HCT116 (cell line): ENCODE results near the gene ZNF683. TPM values are rescaled to one million over a fixed set of nuclear protein-coding genes. Genes with fewer than 3 reads are reported as not detected.

ENCODE experiments used
- ATAC-seq: fragments of 200-7000 bp; cut with Tn5 transposase; 2 replicates; pipeline ENCODE4 v1.9.1; 2020; ENCODE audit warnings: mild to moderate bottlenecking, moderate library complexity
- BruUV-seq: library from RNA; stranded (reverse); fragments of 400-500 nt; replicated peaks from 2 replicates; lab custom pipeline; 2021; lab: Mats Ljungman, UMichigan
- CTCF ChIA-PET: fragments of 300-600 bp; sonication (Branson Sonifier 250); formaldehyde crosslinking; loops from one replicate; lab custom pipeline; 2021; ENCODE audit warnings: antibody characterized with exemption; lab: Charles Lee
- POLR2A ChIA-PET: fragments of 300-600, 350-600 bp; sonication (Branson Sonifier 250); formaldehyde crosslinking; loops from one replicate; lab custom pipeline; 2021; ENCODE audit warnings: antibody characterized with exemption; lab: Charles Lee
- RAD21 ChIA-PET, 2 experiments: fragments of 300-600 bp; sonication (Branson Sonifier 250); formaldehyde crosslinking; loops; one replicate each; lab custom pipeline; 2023; ENCODE audit warnings: low total read pairs in 2 of 2; ENCODE audit not compliant: uncharacterized antibody in 2 of 2, unreplicated experiment in 2 of 2, low non-redundant PET in 1 of 2; lab: Charles Lee
- DNase-seq: peaks from one replicate; pipeline ENCODE4 v3.0.0-alpha.2; 2010; ENCODE audit warnings: low read depth, low spot score
- H2AFZ ChIP-seq: fragments of 200-600 bp; shearing (Covaris generic), sonication (generic); 2 replicates; pipeline ENCODE4 v1.6.1; 2017; ENCODE audit warnings: low read depth, mixed run types, mixed read lengths, antibody characterized with exemption, low read length; ENCODE audit not compliant: poor library complexity, severe bottlenecking
- H3K27ac ChIP-seq: 2 replicates; pipeline ENCODE4 v1.5.1; 2012; ENCODE audit warnings: low read depth, low read length
- H3K27me3 ChIP-seq: fragments of 200-600 bp; sonication (generic); 2 replicates; pipeline ENCODE4 v1.6.1; 2016; ENCODE audit warnings: mixed run types, low read length, mixed read lengths; ENCODE audit not compliant: insufficient read depth
- H3K36me3 ChIP-seq, 2 experiments: fragments of 200-500 bp in 1 of 2; fragments of 200-600 bp in 1 of 2; sonication (Bioruptor generic) in 1 of 2; sonication (generic) in 1 of 2; 2 replicates each; pipeline versions ENCODE4 v1.5.1 to v1.6.1; 2014 to 2016; ENCODE audit warnings: low read length in 2 of 2, inconsistent platforms in 1 of 2, mixed read lengths in 1 of 2, mixed run types in 1 of 2; ENCODE audit not compliant: insufficient read depth in 2 of 2, control insufficient read depth in 1 of 2
- H3K4me1 ChIP-seq, 2 experiments: fragments of 200-600 bp in 1 of 2; sonication (generic) in 1 of 2; 2 replicates each; pipeline versions ENCODE4 v1.5.1 to v1.6.1; 2012 to 2017; ENCODE audit warnings: low read length in 2 of 2, inconsistent platforms in 1 of 2, mild to moderate bottlenecking in 1 of 2, mixed read lengths in 1 of 2, mixed run types in 1 of 2, moderate library complexity in 1 of 2; ENCODE audit not compliant: insufficient read depth in 2 of 2, control insufficient read depth in 1 of 2
- H3K4me2 ChIP-seq: fragments of 200-600 bp; sonication (generic); 2 replicates; pipeline ENCODE4 v1.6.1; 2017; ENCODE audit warnings: mixed run types, low read length, mixed read lengths
- H3K4me3 ChIP-seq, 2 experiments: fragments of 200-600 bp in 1 of 2; sonication (generic) in 1 of 2; replicated peaks in 1 of 2; 2 replicates each; pipeline ENCODE4 v1.5.1; 2011 to 2016; ENCODE audit warnings: low read length in 2 of 2, control low read depth in 1 of 2, low read depth in 1 of 2, mild to moderate bottlenecking in 1 of 2, mixed read lengths in 1 of 2, mixed run types in 1 of 2
- H3K79me2 ChIP-seq: fragments of 200-600 bp; sonication (generic); 2 replicates; pipeline ENCODE4 v1.6.1; 2017; ENCODE audit warnings: mild to moderate bottlenecking, mixed run types, low read length, moderate library complexity, mixed read lengths; ENCODE audit not compliant: insufficient read depth
- H3K9ac ChIP-seq: fragments of 200-600 bp; sonication (generic); 2 replicates; pipeline ENCODE4 v1.6.1; 2016; ENCODE audit warnings: low read length, mixed read lengths
- H3K9me2 ChIP-seq: fragments of 200-600 bp; sonication (generic), shearing (Covaris generic); 2 replicates; pipeline ENCODE4 v1.6.1; 2017; ENCODE audit warnings: mixed run types, mild to moderate bottlenecking, moderate library complexity; ENCODE audit not compliant: insufficient read depth
- H3K9me3 ChIP-seq, 2 experiments: fragments of 200-500 bp in 1 of 2; fragments of 200-600 bp in 1 of 2; sonication (Bioruptor generic) in 1 of 2; sonication (generic) in 1 of 2; 2 replicates each; pipeline ENCODE4 v1.6.1; 2014 to 2017; ENCODE audit warnings: low read length in 2 of 2, mixed read lengths in 2 of 2, inconsistent platforms in 1 of 2, low read depth in 1 of 2, mild to moderate bottlenecking in 1 of 2, mixed run types in 1 of 2, moderate library complexity in 1 of 2; ENCODE audit not compliant: control insufficient read depth in 1 of 2, insufficient read depth in 1 of 2
- H4K20me1 ChIP-seq: fragments of 200-600 bp; sonication (generic), shearing (Covaris generic); 2 replicates; pipeline ENCODE4 v1.6.1; 2017; ENCODE audit warnings: mixed run types, mild to moderate bottlenecking, moderate library complexity; ENCODE audit not compliant: insufficient read depth
- ATF3 ChIP-seq: IDR thresholded peaks from 2 replicates; pipeline ENCODE4 v1.6.1; 2012
- CBX3 ChIP-seq: IDR thresholded peaks from 2 replicates; pipeline ENCODE4 v1.6.1; 2012; ENCODE audit warnings: low read depth
- EGR1 ChIP-seq: IDR thresholded peaks from 2 replicates; pipeline ENCODE4 v1.6.1; 2012; ENCODE audit warnings: low read depth
- ELF1 ChIP-seq: IDR thresholded peaks from 2 replicates; pipeline ENCODE4 v1.6.1; 2012; ENCODE audit warnings: low read depth, borderline replicate concordance
- EZH2 ChIP-seq: fragments of 200-600 bp; sonication (generic); IDR thresholded peaks from 2 replicates; pipeline ENCODE4 v1.6.1; 2017; ENCODE audit warnings: antibody characterized with exemption, mixed run types
- FOSL1 ChIP-seq: IDR thresholded peaks from 2 replicates; pipeline ENCODE4 v1.6.1; 2012; ENCODE audit warnings: low read depth
- JUND ChIP-seq: IDR thresholded peaks from 2 replicates; pipeline ENCODE4 v1.6.1; 2012
- MAX ChIP-seq: IDR thresholded peaks from 2 replicates; pipeline ENCODE4 v1.6.1; 2012
- POLR2A ChIP-seq: IDR thresholded peaks from 2 replicates; pipeline ENCODE4 v1.7.0; 2011; ENCODE audit warnings: borderline replicate concordance; ENCODE audit not compliant: insufficient read depth, insufficient read length; ENCODE audit errors: extremely low read depth
- POLR2AphosphoS5 ChIP-seq: IDR thresholded peaks from 2 replicates; pipeline ENCODE4 v1.6.1; 2011; ENCODE audit warnings: mild to moderate bottlenecking, low read depth, low read length, moderate library complexity
- REST ChIP-seq: IDR thresholded peaks from 2 replicates; pipeline ENCODE4 v1.6.1; 2012; ENCODE audit warnings: low read depth
- SIN3A ChIP-seq: IDR thresholded peaks from 2 replicates; pipeline ENCODE4 v1.6.1; 2012; ENCODE audit warnings: low read depth
- SP1 ChIP-seq: IDR thresholded peaks from 2 replicates; pipeline ENCODE4 v1.6.1; 2012; ENCODE audit warnings: low read depth
- SRF ChIP-seq: IDR thresholded peaks from 2 replicates; pipeline ENCODE4 v1.6.1; 2012; ENCODE audit warnings: low read depth
- TCF7L2 ChIP-seq: IDR thresholded peaks from 2 replicates; pipeline ENCODE4 v1.7.0; 2011; ENCODE audit warnings: borderline replicate concordance, inconsistent platforms; ENCODE audit not compliant: insufficient read depth, insufficient read length; ENCODE audit errors: extremely low read depth
- YY1 ChIP-seq: IDR thresholded peaks from 2 replicates; pipeline ENCODE4 v1.6.1; 2011; ENCODE audit warnings: low read length, low read depth, moderate library complexity, mild to moderate bottlenecking; ENCODE audit not compliant: insufficient replicate concordance; ENCODE audit errors: extremely low read depth
- ZFX ChIP-seq: fragments of 450-650 bp; IDR thresholded peaks from 2 replicates; pipeline ENCODE4 v1.6.1; 2017
- intact Hi-C: fragments of 100-400 bp; cut with micrococcal nuclease; formaldehyde crosslinking; loops from 2 replicates; pipeline ENCODE4 v1.10.0; 2022
- total RNA-seq: library from RNA; stranded (reverse); gene quantifications from one replicate; pipeline ENCODE4 v1.2.1, GENCODE V29; 2021; ENCODE audit not compliant: unreplicated experiment

ZNF683 gene
- total RNA-seq, 1 experiment from 2014 or later: not detected

GRCh38 chr1:26340047-26340481 is 32.5 kb downstream of the ZNF683 start:
- Histone ChIP-seq H2AFZ (no peak overlapping the region), H3K79me2 (no peaks in the 10 kb centered on the region), H3K4me3 (no peak overlapping the region), H3K9ac (no peak overlapping the region), H3K4me2 (no peak overlapping the region), H3K9me2 (no peaks in the 10 kb centered on the region), H3K27me3 (no peaks in the 10 kb centered on the region), H3K36me3 (no peaks in the 10 kb centered on the region), H3K9me3 (no peaks in the 10 kb centered on the region), H4K20me1 (no peaks in the 10 kb centered on the region), H3K4me1 (peaks cover 11 to 23% of the 10 kb centered on the region in 2 experiments), H3K27ac (no peak overlapping the region)
- BruUV-seq: no TSS peak
- intact Hi-C loops: no loop called here
- ChIA-PET RAD21 (no interaction called here), POLR2A (no interaction called here), CTCF (no interaction called here)
- no peak for ATAC-seq
- TF ChIP-seq TCF7L2: no peak
- no peak for TF ChIP-seq SRF
- TF ChIP-seq JUND: no peak
- TF ChIP-seq SIN3A: no peak
- DNase-seq: no peak

GRCh38 chr1:26338670-26339069 is 33.9 kb downstream of the ZNF683 start:
- no peak overlapping the region for H3K4me3 ChIP-seq
- RAD21 ChIA-PET: no interaction called here

More at GRCh38 chr1:26338670-26339069, 33.9 kb downstream of the ZNF683 start:
- no peak overlapping the region for H3K9ac ChIP-seq
- ChIA-PET POLR2A (no interaction called here), CTCF (no interaction called here)
- no peak overlapping the region for H3K27ac ChIP-seq
- BruUV-seq: no TSS peak
- H3K4me1 ChIP-seq: peaks cover 11 to 23% of the 10 kb centered on the region in 2 experiments
- intact Hi-C loops: no loop called here
- H3K9me3 ChIP-seq: no peaks in the 10 kb centered on the region
- no peaks in the 10 kb centered on the region for H3K27me3 ChIP-seq
- no peak overlapping the region for H3K4me2 ChIP-seq
- TF ChIP-seq ELF1: no peak
- no peak for TF ChIP-seq EZH2
- TF ChIP-seq REST: no peak
- no peak for TF ChIP-seq CBX3
- TF ChIP-seq YY1: no peak
- no peak for TF ChIP-seq TCF7L2
- TF ChIP-seq ZFX: no peak
- TF ChIP-seq SP1: no peak
- TF ChIP-seq ATF3: no peak
- TF ChIP-seq SRF: no peak
- no peak for TF ChIP-seq JUND
- TF ChIP-seq MAX: no peak
- no peak for TF ChIP-seq FOSL1
- no peak for TF ChIP-seq POLR2AphosphoS5
- no peak for TF ChIP-seq EGR1
- TF ChIP-seq POLR2A: no peak
- no peaks in the 10 kb centered on the region for H4K20me1 ChIP-seq
- H2AFZ ChIP-seq: no peak overlapping the region
- H3K79me2 ChIP-seq: no peaks in the 10 kb centered on the region
- H3K36me3 ChIP-seq: no peaks in the 10 kb centered on the region
- DNase-seq: no peak
- ATAC-seq: no peak
- H3K9me2 ChIP-seq: no peaks in the 10 kb centered on the region
